Measurements from ENCODE around the gene HMGCS2. TPM values are rescaled to one million over a fixed set of nuclear protein-coding genes. Genes with fewer than 3 reads are reported as not detected.

Gene HMGCS2
- total RNA-seq, 4 donors from 2014 or later: 10.9 to 1,165 (median 71.0) TPM

DNA sequence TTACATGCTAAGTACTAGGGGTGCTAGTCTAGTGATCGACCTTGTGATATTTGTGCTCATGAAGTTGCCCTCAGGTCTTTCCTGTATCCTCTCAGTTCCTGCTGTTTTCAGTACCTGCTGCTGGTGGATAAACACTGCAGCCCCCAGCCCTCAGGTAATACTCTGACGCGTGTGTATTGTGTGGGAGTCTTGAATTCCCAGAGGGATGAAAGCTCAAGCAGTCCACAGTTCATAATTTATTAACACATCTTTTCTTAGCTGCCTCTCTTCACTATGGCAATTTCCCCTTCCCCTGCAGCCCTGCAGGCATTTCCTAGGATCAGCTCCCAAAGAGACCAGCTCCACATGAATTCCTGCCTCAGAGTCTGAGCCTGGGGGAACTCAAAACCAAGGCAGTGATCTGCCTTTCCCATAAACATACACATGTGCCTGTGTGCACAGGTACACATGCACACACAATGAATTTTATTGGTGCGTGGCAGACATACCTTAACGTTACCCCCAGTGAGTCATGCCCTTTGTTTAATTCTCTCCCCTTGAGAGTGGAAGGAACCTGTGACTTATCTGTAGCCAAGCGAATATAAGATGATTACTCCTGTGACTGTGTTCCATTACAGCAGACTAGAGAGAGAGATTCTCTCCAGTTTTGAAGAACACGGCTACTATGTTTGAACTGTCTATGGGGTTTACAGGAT lies 14.1 kb upstream of the HMGCS2 start:
- H3K9me3 ChIP-seq: no peaks in the 10 kb centered on the region
- H3K27me3 ChIP-seq: no peaks in the 10 kb centered on the region
- no peak for DNase-seq
- H3K4me3 ChIP-seq: no peak overlapping the region
- no peaks in the 10 kb centered on the region for H3K36me3 ChIP-seq
- H3K27ac ChIP-seq: peak overlapping the region in 1 of 4 donors; percentile 1
- peaks cover 0 to 5% (median 2%) of the 10 kb centered on the region in 4 donors for H3K4me1 ChIP-seq
- no peak for TF ChIP-seq POLR2A (IDR thresholded peaks at IDR 0.05)
- TF ChIP-seq, protein P1, sequence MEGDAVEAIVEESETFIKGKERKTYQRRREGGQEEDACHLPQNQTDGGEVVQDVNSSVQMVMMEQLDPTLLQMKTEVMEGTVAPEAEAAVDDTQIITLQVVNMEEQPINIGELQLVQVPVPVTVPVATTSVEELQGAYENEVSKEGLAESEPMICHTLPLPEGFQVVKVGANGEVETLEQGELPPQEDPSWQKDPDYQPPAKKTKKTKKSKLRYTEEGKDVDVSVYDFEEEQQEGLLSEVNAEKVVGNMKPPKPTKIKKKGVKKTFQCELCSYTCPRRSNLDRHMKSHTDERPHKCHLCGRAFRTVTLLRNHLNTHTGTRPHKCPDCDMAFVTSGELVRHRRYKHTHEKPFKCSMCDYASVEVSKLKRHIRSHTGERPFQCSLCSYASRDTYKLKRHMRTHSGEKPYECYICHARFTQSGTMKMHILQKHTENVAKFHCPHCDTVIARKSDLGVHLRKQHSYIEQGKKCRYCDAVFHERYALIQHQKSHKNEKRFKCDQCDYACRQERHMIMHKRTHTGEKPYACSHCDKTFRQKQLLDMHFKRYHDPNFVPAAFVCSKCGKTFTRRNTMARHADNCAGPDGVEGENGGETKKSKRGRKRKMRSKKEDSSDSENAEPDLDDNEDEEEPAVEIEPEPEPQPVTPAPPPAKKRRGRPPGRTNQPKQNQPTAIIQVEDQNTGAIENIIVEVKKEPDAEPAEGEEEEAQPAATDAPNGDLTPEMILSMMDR (IDR thresholded peaks at IDR 0.05): no peak

DNA sequence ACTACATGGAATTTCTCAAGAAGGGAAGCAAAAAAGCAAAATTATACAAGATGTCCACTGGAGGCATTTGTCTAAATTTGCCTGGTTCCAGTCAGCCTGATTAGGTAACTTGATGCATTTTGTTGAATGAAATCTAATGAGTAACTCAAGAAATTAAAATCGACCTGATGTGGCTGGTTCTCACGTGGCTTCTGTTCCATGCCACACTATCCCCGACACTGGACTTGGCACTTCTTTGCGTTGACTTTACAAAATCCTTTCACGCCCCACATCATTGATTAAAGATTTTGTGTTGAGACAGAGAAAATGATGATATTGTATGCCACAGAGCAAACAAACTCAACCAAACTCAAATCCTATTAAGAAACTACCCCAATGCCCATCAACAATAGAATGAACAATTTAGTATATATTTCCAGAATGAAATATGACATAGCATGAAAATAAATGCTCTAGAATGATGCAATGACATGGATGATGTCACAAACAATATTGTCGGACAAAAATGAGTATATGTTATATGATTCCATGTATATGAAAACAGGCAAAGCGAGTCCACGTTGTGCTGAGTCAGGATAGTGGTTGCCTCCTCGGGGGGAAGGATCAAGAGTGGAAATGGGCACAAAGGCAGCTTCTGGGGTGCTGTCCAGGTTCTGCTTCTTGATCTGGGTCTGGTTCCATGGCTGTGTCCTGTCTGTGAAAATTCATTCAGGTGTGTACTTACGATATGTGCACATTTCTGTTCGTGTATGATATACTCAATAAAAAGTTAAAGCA lies 12.9 kb upstream of the HMGCS2 start:
- Histone ChIP-seq H3K27me3 (no peaks in the 10 kb centered on the region), H3K27ac (no peak overlapping the region), H3K4me3 (no peak overlapping the region), H3K4me1 (peaks cover 0 to 5% (median 2%) of the 10 kb centered on the region in 4 donors), H3K9me3 (no peaks in the 10 kb centered on the region), H3K36me3 (no peaks in the 10 kb centered on the region)
- no peak for DNase-seq
- TF ChIP-seq POLR2A (IDR thresholded peaks at IDR 0.05): no peak
- TF ChIP-seq, protein P1 (IDR thresholded peaks at IDR 0.05): no peak

DNA sequence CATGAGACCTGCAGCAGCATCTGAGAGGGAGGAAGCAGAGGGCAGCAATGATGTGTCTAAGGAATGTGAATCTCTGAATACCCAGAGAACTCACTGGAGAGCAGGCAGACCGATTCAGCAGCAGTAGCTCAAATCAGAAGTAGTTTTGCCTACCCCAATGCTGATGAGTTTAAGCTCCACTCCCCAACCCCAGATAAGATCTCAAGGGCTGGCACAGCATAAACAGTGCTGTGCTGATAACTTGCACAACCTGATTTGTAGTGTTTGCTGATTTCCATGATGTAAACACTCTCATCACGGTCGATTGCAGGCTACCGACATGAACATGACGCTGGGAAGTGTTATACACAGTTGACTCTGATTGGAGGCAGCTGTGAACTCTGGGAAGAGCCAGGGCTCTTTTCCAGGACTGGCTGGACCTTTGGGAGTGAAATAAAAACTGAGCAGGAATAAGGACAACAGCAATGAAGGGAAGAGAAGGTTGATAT lies 11.2 kb upstream of the HMGCS2 start:
- H3K36me3 ChIP-seq: no peaks in the 10 kb centered on the region
- no peaks in the 10 kb centered on the region for H3K27me3 ChIP-seq
- H3K4me1 ChIP-seq: peaks cover 0 to 5% (median 2%) of the 10 kb centered on the region in 4 donors
- DNase-seq: peak in 1 of 3 donors; percentile 66
- H3K27ac ChIP-seq: peak overlapping the region in 2 of 4 donors; percentile 33 to 83
- TF ChIP-seq, protein P1 (IDR thresholded peaks at IDR 0.05): no peak
- no peak for TF ChIP-seq POLR2A (IDR thresholded peaks at IDR 0.05)
- H3K4me3 ChIP-seq: peak overlapping the region in 1 of 4 donors; percentile 11
- H3K9me3 ChIP-seq: no peaks in the 10 kb centered on the region

DNA sequence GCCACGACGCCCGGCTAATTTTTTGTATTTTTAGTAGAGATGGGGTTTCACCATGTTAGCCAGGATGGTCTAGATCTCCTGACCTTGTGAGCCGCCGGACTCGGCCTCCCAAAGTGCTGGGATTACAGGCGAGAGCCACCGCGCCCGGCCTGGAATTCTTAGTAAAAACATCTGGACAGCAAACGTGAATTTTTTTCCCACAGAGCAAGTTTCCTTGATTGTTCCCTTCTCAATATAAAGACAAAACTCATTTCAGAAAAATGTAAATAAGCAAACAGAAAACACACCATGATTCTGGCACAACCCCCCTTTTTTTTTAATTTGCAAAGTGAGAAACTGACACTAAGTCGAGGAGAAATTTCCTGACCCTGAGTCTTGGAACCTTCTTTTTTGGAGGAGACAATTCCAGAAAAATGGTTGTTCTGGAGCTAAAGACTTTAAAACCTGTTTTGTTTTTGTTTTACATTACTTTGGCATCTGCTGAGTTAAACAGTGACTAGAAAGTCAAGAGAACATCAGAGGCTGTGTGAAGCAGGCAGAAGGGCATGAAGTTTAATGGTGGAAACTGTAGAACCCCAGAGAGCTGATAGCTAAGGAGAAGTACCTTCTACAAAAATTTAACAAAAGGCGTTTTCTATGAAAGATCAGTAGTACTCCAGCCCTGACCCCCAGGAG lies 10.3 kb upstream of the HMGCS2 start:
- H3K27me3 ChIP-seq: no peaks in the 10 kb centered on the region
- H3K9me3 ChIP-seq: no peaks in the 10 kb centered on the region
- peak overlapping the region in 1 of 4 donors; percentile 33 for H3K27ac ChIP-seq
- H3K36me3 ChIP-seq: no peaks in the 10 kb centered on the region
- H3K4me1 ChIP-seq: peaks cover 0 to 7% (median 3%) of the 10 kb centered on the region in 4 donors
- TF ChIP-seq POLR2A (IDR thresholded peaks at IDR 0.05): no peak
- TF ChIP-seq, protein P1 (IDR thresholded peaks at IDR 0.05): no peak
- DNase-seq: no peak
- H3K4me3 ChIP-seq: no peak overlapping the region

DNA sequence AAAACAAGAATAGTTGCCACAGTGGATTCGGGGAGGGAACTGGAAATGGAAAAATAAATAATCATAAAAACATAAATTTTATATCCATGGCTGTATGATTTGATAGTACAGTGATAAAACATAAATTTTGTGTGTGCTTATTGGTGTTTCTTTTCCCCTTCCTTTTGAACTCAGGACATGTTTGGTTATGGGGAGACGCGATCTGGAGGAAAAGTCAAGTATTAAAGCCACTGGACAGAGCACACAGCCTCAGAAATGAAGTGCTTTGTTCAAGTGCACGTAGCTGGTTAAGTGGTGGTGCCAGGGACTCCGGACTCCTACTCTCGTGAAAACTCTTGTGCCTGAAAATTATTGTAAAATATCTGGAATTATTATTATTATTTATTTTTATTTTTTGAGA lies 9.7 kb upstream of the HMGCS2 start:
- DNase-seq: no peak
- Histone ChIP-seq H3K27me3 (no peaks in the 10 kb centered on the region), H3K4me3 (no peak overlapping the region), H3K4me1 (peaks cover 0 to 14% (median 3%) of the 10 kb centered on the region in 4 donors), H3K27ac (no peak overlapping the region), H3K36me3 (no peaks in the 10 kb centered on the region), H3K9me3 (no peaks in the 10 kb centered on the region)
- TF ChIP-seq, protein P1 (IDR thresholded peaks at IDR 0.05): no peak
- TF ChIP-seq POLR2A (IDR thresholded peaks at IDR 0.05): no peak
